Measurements from ENCODE around the gene SLC8A1.

SLC8A1 gene

DNA sequence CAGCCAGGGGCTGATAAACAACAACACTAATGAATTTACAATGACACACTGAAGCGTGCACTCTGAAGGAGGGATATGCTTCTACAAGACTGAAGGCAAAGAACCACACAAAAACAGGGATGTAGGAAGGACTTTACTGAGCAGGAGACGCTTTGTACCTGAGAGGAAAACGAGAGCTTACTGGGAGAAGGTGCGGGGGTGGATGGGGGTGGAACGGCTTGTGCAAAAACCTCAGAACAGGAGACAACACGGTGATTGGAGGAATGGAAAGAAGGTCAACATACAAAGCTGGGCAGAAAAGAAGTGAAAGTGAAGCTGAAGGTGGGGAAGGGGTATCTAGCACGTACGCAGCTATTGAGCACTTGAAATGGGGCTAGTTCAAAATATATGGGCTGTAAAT is 93.1 kb downstream of the SLC8A1 start:
- DNase-seq (ENCODE audit: low read depth in 2 of 3, low spot score in 1 of 3) = no peak

- DNase-seq (ENCODE audit: low read depth in 2 of 3, low spot score in 1 of 3) = no peak
These were observed 94.2 kb downstream of the SLC8A1 start for GRCh38 chr2:40357667-40358066.

DNA sequence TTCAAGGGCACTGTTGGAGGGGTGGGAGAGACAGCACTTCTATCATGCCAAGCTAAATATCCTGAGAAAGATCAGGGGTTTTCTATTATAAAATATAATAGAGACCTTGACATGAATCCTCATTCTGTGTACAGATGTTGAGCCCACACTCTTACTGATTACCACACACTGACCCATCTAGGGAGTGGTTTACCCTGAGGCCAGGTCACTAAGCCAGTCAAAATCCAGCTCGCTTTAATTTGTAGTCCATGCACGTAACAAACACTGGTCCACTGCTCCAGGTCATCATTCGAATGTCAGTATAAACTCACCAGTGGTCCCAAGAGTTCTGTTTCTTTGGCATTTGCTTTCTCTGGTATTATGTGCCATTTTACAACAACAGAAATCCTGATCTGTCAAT is 96.4 kb downstream of the SLC8A1 start:
- no peak for DNase-seq (ENCODE audit: low read depth in 2 of 3, low spot score in 1 of 3)

DNA sequence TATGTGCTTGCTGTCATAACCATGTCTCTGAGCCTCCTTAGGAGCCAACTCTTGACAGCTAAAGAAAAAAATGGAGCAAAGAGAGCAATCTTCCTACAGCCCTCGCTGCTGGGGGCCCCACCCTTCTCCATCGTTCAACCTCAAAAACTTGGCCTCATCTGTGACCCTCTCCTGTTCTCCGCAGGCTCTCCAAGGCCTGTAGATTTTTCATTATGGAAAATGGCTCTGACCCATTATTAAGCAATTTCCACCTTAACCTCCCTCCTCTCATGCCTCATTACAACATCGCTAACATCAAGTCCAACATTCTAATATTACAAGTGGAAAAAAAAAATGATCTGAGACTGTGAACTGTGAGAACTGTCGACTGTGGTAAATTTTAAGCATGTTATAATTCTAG is 98.7 kb downstream of the SLC8A1 start:
- no peak for DNase-seq (ENCODE audit: low read depth in 2 of 3, low spot score in 1 of 3)

- no peak for DNase-seq (ENCODE audit: low read depth in 2 of 3, low spot score in 1 of 3)
These were observed 99.2 kb downstream of the SLC8A1 start for GRCh38 chr2:40352703-40353099.

DNA sequence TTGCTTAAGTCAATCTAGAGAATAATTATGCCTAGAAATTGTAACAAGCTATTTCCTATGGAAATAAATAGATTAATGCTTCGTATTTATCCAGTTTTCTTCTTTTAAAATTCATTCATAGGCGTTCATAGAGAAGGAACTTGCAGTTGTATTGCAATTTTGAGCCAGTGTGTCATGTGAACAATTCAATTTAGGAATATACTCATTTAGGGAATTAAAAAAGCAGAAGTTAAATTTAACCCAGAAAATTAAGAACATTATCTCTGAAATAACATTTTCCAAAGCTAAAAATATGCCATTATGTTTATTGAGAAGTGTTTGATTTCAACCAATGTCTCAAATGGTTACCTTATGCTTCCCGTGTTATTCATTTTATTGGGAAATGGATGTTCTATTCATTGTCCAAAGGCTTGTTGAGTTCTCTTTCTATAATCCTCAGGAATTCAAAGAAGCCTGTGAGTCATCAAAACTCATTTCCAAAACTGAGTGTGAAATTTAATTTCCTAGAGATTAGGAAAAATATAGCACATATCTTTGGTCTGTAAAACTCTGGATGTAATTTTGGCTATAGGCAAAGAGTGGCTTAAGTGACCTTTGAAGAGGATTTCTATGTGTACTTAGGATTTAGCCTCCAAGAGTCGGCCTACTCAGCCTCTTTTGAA is 99.7 kb downstream of the SLC8A1 start:
- no peak for DNase-seq (ENCODE audit: low read depth in 2 of 3, low spot score in 1 of 3)

DNA sequence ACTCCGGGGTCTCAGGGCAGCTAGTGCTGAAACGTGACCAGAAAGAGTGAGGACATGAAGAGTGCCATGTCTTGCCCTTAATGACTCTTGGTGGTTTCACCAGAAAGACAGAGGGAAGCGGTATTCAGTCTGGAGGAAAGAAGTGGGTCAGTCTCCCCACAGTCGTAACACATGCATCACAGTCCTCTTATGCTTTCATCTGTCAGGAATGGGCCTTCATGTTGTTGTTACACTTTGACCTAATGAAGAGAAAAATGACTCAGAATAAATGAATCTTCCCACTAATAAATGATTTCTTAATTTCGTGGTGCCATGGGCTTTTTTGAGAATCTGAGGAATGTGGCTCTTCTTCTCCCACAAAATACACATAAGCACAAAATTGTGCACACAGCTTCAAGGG is 103.2 kb downstream of the SLC8A1 start:
- DNase-seq (ENCODE audit: low read depth in 2 of 3, low spot score in 1 of 3) = no peak

DNA sequence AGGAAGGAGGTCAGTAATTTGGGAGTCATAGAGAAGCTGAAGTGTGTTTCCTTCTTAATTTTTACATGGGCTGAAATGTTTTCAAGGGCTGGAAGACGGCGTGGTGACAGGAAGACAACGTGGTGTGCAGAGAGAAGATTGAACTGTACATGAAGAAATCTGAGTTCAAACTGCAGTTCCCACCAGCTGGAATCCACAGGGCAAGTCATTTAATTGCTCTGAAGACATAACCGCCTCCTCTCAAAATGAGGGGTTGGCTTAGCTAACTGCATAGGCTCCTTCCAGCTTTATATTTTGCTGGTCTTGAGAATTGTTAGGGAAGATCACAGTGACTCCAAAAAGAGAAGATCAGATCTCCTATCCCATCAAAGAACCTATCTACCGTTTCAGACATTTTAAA is 103.9 kb downstream of the SLC8A1 start:
- DNase-seq (ENCODE audit: low read depth in 2 of 3, low spot score in 1 of 3) = no peak

DNA sequence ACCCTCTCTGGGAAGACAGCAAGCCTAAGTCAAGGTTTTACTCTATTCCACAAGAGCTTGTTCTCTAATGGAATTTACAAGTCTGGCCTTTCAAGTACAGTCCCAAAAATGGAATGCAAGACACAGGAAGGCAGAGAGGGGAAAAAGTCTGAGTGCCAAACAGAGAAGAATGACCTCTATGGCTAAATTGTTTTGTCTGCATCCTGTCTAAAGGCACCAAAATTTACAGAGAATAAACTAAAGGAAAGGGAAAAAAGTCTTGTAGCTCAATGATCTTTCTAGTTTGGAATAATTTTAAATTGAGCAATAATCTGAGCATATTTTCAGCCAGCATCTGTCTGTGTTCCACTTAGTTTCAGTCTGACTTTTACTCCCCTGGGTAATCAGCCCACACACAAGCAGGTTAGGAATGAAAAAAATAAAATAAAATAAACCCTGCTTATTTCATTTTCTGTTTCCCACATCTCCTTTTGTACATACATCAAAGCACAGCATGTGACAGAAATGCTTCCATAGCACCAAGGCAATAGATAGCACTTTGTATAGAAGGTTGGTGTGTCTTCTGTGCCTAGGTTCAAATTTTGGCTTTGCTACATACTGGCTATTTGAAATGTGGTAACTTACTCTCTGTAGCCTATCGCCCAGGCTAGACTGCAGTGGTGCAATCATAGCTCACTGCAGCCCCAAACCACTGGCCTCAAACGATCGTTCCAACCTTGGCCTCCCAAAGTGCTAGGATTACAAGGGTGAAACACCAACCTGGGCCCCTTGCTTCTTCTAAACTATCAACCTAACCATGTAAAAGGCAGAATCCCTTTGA is 105.1 kb downstream of the SLC8A1 start:
- DNase-seq (ENCODE audit: low read depth in 2 of 3, low spot score in 1 of 3) = no peak

GRCh38 chr2:40344364-40344763 is 107.5 kb downstream of the SLC8A1 start:
- no peak for DNase-seq (ENCODE audit: low read depth in 2 of 3, low spot score in 1 of 3)

- no peak for DNase-seq (ENCODE audit: low read depth in 2 of 3, low spot score in 1 of 3)
These were observed 108.0 kb downstream of the SLC8A1 start for GRCh38 chr2:40343902-40344301.

DNA sequence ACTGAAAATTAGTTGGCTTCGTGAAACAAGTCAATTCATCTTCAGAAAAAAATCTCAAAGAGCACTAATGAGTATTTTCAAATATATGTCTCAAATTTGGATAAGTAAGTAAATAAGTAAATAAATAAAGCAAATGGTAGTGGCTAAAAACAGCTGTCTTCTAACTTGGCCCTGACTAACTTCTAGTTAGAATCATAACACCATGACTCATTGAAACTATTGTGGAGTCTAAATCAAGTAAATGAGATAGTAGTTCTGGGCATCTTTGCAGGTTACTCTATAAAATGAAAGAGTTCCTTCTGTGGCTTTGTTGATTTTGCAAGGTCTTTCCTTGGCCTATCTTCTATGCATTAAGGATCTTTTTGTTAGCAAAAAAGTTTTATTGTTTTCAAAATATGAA is 110.7 kb downstream of the SLC8A1 start:
- no peak for DNase-seq (ENCODE audit: low read depth in 2 of 3, low spot score in 1 of 3)

DNA sequence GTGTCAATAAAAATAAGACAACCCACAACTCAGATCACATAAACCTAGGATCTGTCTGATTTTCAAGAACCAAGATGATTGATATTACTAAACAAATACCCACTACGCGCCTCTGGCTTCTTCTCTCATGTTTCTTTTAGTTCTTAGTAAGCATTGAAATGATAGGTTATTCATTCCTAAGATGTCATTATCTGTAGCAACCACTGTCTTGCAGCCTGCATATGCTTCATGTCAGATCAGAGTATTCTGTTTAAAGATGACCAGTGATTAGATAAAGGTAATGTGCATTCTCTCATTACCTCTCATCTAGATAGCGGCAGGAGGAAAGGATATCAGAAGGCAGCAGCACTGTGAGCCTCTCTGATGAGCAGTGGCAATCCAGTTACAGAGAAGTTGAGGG is 112.9 kb downstream of the SLC8A1 start:
- no peak for DNase-seq (ENCODE audit: low read depth in 2 of 3, low spot score in 1 of 3)

- DNase-seq (ENCODE audit: low read depth in 2 of 3, low spot score in 1 of 3) = no peak
These were observed 119.6 kb downstream of the SLC8A1 start for GRCh38 chr2:40332191-40332826.

DNA sequence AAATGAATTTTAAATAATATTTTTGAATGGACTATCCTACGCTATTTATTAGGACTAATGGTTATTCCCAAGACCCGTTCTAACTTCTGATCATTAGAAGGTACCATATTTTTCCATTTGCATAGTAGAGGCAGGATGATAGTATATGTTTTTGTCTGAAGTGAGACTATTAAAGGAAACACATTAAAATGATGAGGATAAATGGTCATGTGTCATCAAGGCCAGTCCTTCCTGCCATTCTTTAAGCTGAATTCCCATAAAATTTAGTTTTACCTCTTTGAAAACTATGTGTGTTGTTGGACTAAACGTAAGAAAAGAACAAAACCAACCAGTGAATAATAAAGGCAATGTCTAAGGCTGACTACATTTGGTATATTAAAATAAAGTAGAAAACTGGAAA is 121.8 kb downstream of the SLC8A1 start:
- DNase-seq (ENCODE audit: low read depth in 2 of 3, low spot score in 1 of 3) = no peak

DNA sequence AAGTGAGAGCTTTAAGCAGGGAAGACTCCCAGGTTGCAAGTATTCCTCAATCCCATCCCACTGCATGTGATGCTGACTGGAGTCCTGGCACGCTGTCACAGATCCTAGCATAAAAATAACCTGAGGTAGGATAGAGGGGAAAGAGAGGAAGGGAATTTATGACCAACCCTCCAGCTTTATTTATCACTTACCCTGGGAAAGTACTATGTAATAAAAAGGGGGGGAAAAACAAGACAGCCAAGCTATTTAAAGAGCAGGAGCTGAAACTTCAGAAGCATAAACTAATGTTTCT is 122.2 kb downstream of the SLC8A1 start:
- no peak for DNase-seq (ENCODE audit: low read depth in 2 of 3, low spot score in 1 of 3)

DNA sequence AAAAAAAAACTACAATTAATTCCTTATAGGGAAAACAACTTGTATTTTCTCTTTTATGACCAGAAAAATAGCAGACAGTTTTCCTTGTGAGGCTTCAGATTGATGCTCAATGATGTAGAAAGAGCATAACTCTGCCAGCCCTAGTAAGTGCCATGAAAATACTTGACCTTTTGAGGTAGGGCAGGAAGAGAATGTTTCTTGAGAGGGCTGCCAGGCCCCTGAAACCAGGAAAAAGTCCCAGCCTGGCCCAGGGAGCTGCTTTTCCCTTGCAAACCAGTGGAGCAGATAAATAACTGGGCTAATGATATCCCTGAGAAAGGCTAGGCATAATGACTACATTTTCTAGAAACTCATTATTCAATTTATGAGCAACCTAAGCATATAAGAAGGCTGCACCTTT is 126.8 kb downstream of the SLC8A1 start:
- no peak for DNase-seq (ENCODE audit: low read depth in 2 of 3, low spot score in 1 of 3)

GRCh38 chr2:40324656-40325055 is 127.2 kb downstream of the SLC8A1 start:
- DNase-seq (ENCODE audit: low read depth in 2 of 3, low spot score in 1 of 3) = no peak

DNA sequence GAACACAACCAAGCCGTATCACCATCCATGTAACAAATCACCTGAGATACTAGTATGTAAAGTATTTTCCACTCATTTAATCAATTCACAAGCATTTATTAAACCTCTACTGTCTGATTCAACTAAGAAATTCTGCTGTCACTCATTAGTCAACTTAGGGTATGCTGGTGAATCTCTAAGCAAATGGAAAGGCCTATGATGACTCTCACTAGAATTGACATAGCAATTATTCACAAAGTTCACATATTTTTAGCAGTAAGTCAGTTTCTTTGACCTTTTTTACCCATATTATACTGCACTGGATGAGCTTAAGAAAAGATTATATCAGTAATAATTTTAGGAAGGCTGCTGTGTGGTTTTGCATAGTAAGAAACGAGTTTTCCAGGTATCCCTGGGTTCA is 130.1 kb downstream of the SLC8A1 start:
- DNase-seq (ENCODE audit: low read depth in 2 of 3, low spot score in 1 of 3) = no peak

- DNase-seq (ENCODE audit: low read depth in 2 of 3, low spot score in 1 of 3) = no peak
These were observed 130.8 kb downstream of the SLC8A1 start for GRCh38 chr2:40321016-40321623.

- DNase-seq (ENCODE audit: low read depth in 2 of 3, low spot score in 1 of 3) = no peak
These were observed 133.0 kb downstream of the SLC8A1 start for GRCh38 chr2:40318921-40319320.

DNA sequence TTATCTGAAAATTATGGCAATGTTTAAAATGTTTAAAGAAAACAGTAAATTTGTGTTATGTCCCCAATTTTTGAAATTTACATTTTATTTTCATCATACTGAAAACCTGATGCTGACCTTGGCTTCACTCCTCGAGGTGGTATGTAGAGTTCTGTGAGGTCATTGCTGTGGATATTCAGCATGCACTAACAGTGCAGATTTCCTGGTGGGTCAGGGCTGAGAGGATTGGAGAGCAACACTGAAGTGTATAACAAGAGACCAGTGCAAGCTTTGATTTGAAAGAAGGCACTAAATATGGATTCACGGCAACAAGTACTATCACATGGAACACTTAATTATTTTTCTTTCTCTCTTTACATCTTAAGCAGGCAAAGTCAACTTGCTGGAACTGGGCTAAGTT is 134.1 kb downstream of the SLC8A1 start:
- no peak for DNase-seq (ENCODE audit: low read depth in 2 of 3, low spot score in 1 of 3)

Measured in stimulated activated CD4-positive, alpha-beta T cell treated with anti-CD3 and anti-CD28 coated beads, Interleukin-12 subunit alpha, Interleukin-12 subunit beta, amount 100 ng/mL, for 48 hours (primary cell).